Mesothelial cell of epicardium (in vitro differentiated cells): ENCODE measurements around the gene GALNT18. TPM values are rescaled to one million over a fixed set of nuclear protein-coding genes. Genes with fewer than 3 reads are reported as not detected.

Experiments used
- DNase-seq, 2 experiments: peaks; one replicate each; pipeline ENCODE4 v3.0.0; 2021; ENCODE audit warnings: low spot score in 2 of 2; ENCODE audit not compliant: unreplicated experiment in 2 of 2
- H3K27ac Mint-ChIP-seq: 2 replicates; pipeline ENCODE4 v1.8.0; 2021; ENCODE audit warnings: mixed read lengths
- H3K27me3 Mint-ChIP-seq: 2 replicates; pipeline ENCODE4 v1.8.0; 2021; ENCODE audit warnings: low read depth, mixed read lengths
- H3K36me3 Mint-ChIP-seq: 2 replicates; pipeline ENCODE4 v1.8.0; 2021; ENCODE audit warnings: mixed read lengths
- H3K4me1 Mint-ChIP-seq: 2 replicates; pipeline ENCODE4 v1.8.0; 2021; ENCODE audit warnings: mixed read lengths
- H3K4me3 Mint-ChIP-seq: 2 replicates; pipeline ENCODE4 v1.8.0; 2021; ENCODE audit warnings: mild to moderate bottlenecking, moderate library complexity, mixed read lengths
- H3K9me3 Mint-ChIP-seq: 2 replicates; pipeline ENCODE4 v1.8.0; 2021; ENCODE audit warnings: mixed read lengths
- total RNA-seq: library from RNA; stranded (reverse); gene quantifications from 3 replicates; pipeline ENCODE4 v1.2.1, GENCODE V29; 2021
- TF ChIP-seq, protein P1 (sequence below): fragments of 200-600 bp; sonication (generic); IDR thresholded peaks from one replicate; pipeline ENCODE4 v1.5.0; 2021; ENCODE audit warnings: antibody characterized with exemption; ENCODE audit not compliant: unreplicated experiment

GALNT18 gene
- total RNA-seq, 1 donor from 2014 or later, result 4.2 TPM

DNA sequence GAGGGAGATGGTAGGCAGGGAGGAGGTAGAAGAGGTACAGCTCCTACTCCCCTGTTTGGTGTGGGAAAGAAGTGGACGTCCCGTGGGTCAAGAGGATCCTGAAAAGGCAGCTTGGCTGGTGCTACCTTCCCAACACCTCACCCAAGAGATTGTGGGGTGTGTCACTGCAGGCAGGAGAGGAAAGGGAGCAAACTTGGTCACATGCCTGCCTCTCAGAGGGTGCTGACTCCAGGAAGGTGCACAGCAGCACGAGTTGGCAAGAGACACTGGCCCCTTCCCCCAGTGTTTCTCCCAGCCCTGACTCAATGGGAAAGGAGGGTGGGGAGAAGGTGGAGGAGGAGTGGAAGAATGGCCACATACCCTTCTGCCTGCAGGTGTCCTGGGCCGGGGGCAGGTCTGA, 368.3 kb downstream of the GALNT18 start:
- Mint-ChIP-seq H3K36me3 (no peaks in the 10 kb centered on the region), H3K4me1 (no peaks in the 10 kb centered on the region), H3K27ac (no peak overlapping the region), H3K27me3 (peaks cover 7% of the 10 kb centered on the region), H3K9me3 (no peaks in the 10 kb centered on the region), H3K4me3 (no peak overlapping the region)
- TF ChIP-seq, protein P1, sequence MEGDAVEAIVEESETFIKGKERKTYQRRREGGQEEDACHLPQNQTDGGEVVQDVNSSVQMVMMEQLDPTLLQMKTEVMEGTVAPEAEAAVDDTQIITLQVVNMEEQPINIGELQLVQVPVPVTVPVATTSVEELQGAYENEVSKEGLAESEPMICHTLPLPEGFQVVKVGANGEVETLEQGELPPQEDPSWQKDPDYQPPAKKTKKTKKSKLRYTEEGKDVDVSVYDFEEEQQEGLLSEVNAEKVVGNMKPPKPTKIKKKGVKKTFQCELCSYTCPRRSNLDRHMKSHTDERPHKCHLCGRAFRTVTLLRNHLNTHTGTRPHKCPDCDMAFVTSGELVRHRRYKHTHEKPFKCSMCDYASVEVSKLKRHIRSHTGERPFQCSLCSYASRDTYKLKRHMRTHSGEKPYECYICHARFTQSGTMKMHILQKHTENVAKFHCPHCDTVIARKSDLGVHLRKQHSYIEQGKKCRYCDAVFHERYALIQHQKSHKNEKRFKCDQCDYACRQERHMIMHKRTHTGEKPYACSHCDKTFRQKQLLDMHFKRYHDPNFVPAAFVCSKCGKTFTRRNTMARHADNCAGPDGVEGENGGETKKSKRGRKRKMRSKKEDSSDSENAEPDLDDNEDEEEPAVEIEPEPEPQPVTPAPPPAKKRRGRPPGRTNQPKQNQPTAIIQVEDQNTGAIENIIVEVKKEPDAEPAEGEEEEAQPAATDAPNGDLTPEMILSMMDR, result no peak
- no peak for DNase-seq

DNA sequence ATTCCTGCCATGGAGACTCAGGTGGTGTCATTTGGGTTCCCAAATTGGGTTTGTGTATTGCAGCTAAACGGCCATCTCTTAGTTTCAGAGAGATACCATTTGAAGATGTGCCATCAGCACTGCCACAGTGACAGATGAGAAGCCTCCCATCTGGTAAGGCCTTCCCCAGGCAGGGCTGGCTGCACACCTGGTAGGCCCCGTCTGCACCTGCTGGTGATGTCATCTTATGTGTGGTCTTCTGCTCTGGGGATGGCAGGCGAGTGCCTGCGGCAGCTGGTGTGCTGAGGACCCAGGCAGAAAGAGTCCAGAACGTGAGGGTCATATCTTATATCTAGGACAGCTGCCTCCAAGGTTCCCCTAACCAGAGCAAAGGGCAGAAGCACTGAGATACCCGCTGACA, 369.4 kb downstream of the GALNT18 start:
- peaks cover 7% of the 10 kb centered on the region for H3K27me3 Mint-ChIP-seq
- TF ChIP-seq, protein P1, result no peak
- H3K36me3 Mint-ChIP-seq, result no peaks in the 10 kb centered on the region
- H3K4me1 Mint-ChIP-seq, result no peaks in the 10 kb centered on the region
- H3K9me3 Mint-ChIP-seq, result no peaks in the 10 kb centered on the region
- DNase-seq, result no peak
- H3K27ac Mint-ChIP-seq, result no peak overlapping the region
- no peak overlapping the region for H3K4me3 Mint-ChIP-seq

DNA sequence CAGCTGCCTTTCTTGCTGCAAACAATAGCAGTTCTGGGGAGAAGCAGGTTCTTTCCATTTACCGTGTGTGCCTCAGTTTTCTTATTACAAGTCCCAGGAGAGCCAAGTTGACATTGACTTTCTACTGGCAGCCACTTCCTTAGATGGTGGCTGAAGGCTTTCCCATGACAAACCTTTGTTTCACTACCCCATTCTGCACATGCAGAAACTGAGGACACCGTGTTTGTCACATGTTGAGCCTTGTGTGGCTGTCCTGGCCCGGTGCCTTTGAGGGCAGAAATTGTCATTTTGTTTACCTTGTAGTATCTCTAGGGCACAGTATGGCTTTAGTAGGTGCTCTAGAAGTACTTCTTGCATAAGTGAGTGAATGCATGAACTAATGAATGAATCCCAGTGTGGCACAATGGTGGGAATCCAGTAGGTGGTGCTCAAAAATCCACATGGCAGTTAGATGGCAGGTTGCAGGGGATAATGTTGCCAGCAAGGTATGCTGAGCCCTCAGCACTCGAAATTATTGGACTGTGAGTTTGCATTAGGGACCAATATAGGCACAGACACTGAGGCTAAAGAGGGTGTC, 370.3 kb downstream of the GALNT18 start:
- Mint-ChIP-seq H3K4me1 (no peaks in the 10 kb centered on the region), H3K36me3 (no peaks in the 10 kb centered on the region)

DNA sequence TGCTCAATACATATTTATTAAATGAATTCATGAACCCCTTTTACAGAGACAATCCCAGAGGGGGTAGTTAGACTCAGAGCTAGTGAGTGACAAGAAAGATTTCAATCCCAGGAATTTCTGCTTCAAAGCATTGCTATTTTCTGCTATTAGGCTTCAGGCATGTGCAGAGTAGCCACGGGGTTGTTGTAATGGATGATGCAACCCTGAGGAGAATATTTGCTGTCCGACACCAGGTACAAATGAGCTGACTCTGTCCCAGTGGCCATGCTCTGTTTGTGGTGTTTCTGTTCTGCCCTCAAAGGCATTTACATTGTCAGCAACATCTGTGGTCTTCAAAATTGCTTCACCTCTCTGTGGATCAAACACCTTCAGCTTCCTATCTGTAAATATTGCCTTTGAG, 371.3 kb downstream of the GALNT18 start:
- no peak overlapping the region for H3K27ac Mint-ChIP-seq
- no peak for DNase-seq
- TF ChIP-seq, protein P1, result no peak
- H3K36me3 Mint-ChIP-seq, result no peaks in the 10 kb centered on the region
- H3K27me3 Mint-ChIP-seq, result peaks cover 6% of the 10 kb centered on the region
- peaks cover 5% of the 10 kb centered on the region for H3K9me3 Mint-ChIP-seq
- no peaks in the 10 kb centered on the region for H3K4me1 Mint-ChIP-seq
- H3K4me3 Mint-ChIP-seq, result no peak overlapping the region

More for the DNA sequence above, 370.3 kb downstream of the GALNT18 start:
- Mint-ChIP-seq H3K4me3 (no peak overlapping the region), H3K27me3 (peaks cover 7% of the 10 kb centered on the region), H3K9me3 (peaks cover 5% of the 10 kb centered on the region), H3K27ac (no peak overlapping the region)
- DNase-seq, result no peak
- TF ChIP-seq, protein P1, result no peak

DNA sequence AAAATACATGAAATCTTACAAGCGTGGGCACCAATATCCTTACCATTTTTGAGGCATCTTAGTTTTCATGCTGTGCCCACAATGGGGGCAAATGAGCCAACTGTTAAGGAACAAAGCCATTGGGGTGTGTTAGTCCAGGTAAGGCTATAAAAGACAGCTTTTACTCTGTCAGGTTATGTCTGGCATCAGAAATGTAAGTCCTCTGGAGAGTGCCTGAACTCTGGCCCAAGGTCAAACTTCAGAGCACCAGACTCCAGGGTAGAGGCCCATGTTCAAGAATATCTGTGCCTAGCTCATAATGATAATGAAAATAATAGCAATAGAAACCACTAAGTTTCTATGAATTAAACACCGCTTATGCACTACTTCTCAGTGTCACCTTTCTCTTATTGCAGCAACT, 374.2 kb downstream of the GALNT18 start:
- DNase-seq, result no peak
- Mint-ChIP-seq H3K4me3 (no peak overlapping the region), H3K9me3 (peaks cover 5% of the 10 kb centered on the region), H3K27me3 (peaks cover 1% of the 10 kb centered on the region), H3K27ac (no peak overlapping the region), H3K36me3 (no peaks in the 10 kb centered on the region), H3K4me1 (peaks cover 14% of the 10 kb centered on the region)
- TF ChIP-seq, protein P1, result no peak

DNA sequence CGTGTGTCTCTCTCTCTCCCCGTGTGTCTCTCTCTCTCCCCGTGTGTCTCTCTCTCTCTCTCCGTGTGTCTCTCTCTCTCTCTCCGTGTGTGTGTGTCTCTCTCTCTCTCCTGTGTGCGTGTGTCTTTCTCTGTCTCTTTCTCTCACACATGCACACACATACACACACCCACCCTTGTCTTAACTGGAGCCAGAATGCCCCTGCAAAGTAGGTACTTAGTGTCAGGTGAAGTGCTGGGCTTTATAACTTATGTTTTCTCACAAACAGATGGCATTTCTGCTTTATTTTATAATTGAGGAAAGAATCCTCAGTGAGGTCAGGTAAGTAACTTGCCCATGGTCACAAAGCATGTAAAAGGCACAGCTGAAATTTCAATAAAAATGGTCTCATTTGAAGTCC, 374.7 kb downstream of the GALNT18 start:
- no peak for DNase-seq
- peaks cover 1% of the 10 kb centered on the region for H3K27me3 Mint-ChIP-seq
- peak overlapping the region; percentile 54 for H3K27ac Mint-ChIP-seq
- no peak overlapping the region for H3K4me3 Mint-ChIP-seq
- H3K9me3 Mint-ChIP-seq, result peaks cover 5% of the 10 kb centered on the region
- H3K4me1 Mint-ChIP-seq, result peaks cover 14% of the 10 kb centered on the region
- no peaks in the 10 kb centered on the region for H3K36me3 Mint-ChIP-seq
- TF ChIP-seq, protein P1, result no peak
